HG03460 (cell line): ENCODE measurements around the gene RIMS3.
A peak's percentile ranks its signal among the peaks of the same experiment; 100 is the strongest.
"Not testable (repeated sequence)": the region's sequence is repeated elsewhere in the genome, so short reads cannot be mapped to it uniquely, and the experiment has no call there.

Experiments used
- ATAC-seq: cut with Tn5 transposase; IDR thresholded peaks from one replicate; pipeline ENCODE4 v1.9.1; 2021; ENCODE audit not compliant: unreplicated experiment

The RIMS3 gene

GRCh38 chr1:40633523-40633922, 32.0 kb downstream of the RIMS3 start:
- no peak for ATAC-seq

GRCh38 chr1:40630488-40631223, 34.8 kb downstream of the RIMS3 start:
- ATAC-seq: no peak

- ATAC-seq: not testable (repeated sequence)
These were observed 35.9 kb downstream of the RIMS3 start for GRCh38 chr1:40629546-40629945.

GRCh38 chr1:40628903-40629292, 36.6 kb downstream of the RIMS3 start:
- ATAC-seq: no peak

- peak; percentile 44 for ATAC-seq
These were observed 37.2 kb downstream of the RIMS3 start for GRCh38 chr1:40627987-40628902.

GRCh38 chr1:40626383-40626770, 39.1 kb downstream of the RIMS3 start:
- ATAC-seq: no peak

GRCh38 chr1:40625476-40626382, 39.8 kb downstream of the RIMS3 start:
- ATAC-seq: no peak

- ATAC-seq: no peak
These were observed 40.4 kb downstream of the RIMS3 start for GRCh38 chr1:40625076-40625475.

GRCh38 chr1:40622936-40623629, 42.4 kb downstream of the RIMS3 start:
- ATAC-seq: no peak

GRCh38 chr1:40621821-40622450, 43.5 kb downstream of the RIMS3 start:
- ATAC-seq: no peak

GRCh38 chr1:40620586-40621210, 44.8 kb downstream of the RIMS3 start:
- no peak for ATAC-seq

GRCh38 chr1:40620150-40620549, 45.3 kb downstream of the RIMS3 start:
- ATAC-seq: no peak

- no peak for ATAC-seq
These were observed 47.4 kb downstream of the RIMS3 start for GRCh38 chr1:40618108-40618507.

GRCh38 chr1:40612345-40612831, 53.1 kb downstream of the RIMS3 start:
- ATAC-seq: no peak

- no peak for ATAC-seq
These were observed 55.3 kb downstream of the RIMS3 start for GRCh38 chr1:40610156-40610555.

GRCh38 chr1:40607921-40608320, 57.6 kb downstream of the RIMS3 start:
- no peak for ATAC-seq

GRCh38 chr1:40606978-40607377, 58.5 kb downstream of the RIMS3 start:
- ATAC-seq: no peak

GRCh38 chr1:40606194-40606593, 59.3 kb downstream of the RIMS3 start:
- ATAC-seq: no peak

- no peak for ATAC-seq
These were observed 65.6 kb downstream of the RIMS3 start for GRCh38 chr1:40599926-40600325.
